NCI-H524 (cell line): ENCODE data around the gene SSR1.

Source experiments
- DNase-seq, 2 experiments: peaks; one replicate each; lab custom pipeline; 2025; lab: John Stamatoyannopoulos, UW

SSR1 gene

GRCh38 chr6:7239590-7239948 lies 73.4 kb downstream of the SSR1 start:
- DNase-seq = no peak

- DNase-seq = peak; percentile 85 to 92
These were observed 74.0 kb downstream of the SSR1 start for GRCh38 chr6:7238900-7239589.

GRCh38 chr6:7238526-7238899 lies 74.5 kb downstream of the SSR1 start:
- DNase-seq = no peak

GRCh38 chr6:7237653-7238188 lies 75.3 kb downstream of the SSR1 start:
- no peak for DNase-seq

GRCh38 chr6:7236306-7237209 lies 76.4 kb downstream of the SSR1 start:
- no peak for DNase-seq

- DNase-seq = no peak
These were observed 77.2 kb downstream of the SSR1 start for GRCh38 chr6:7235712-7236305.

GRCh38 chr6:7234547-7234946 lies 78.5 kb downstream of the SSR1 start:
- no peak for DNase-seq

GRCh38 chr6:7232351-7232750 lies 80.6 kb downstream of the SSR1 start:
- DNase-seq = no peak

- DNase-seq = no peak
These were observed 81.9 kb downstream of the SSR1 start for GRCh38 chr6:7230956-7231713.

GRCh38 chr6:7230327-7230691 lies 82.7 kb downstream of the SSR1 start:
- no peak for DNase-seq

- no peak for DNase-seq
These were observed 83.3 kb downstream of the SSR1 start for GRCh38 chr6:7229376-7230326.

GRCh38 chr6:7228662-7229375 lies 84.2 kb downstream of the SSR1 start:
- no peak for DNase-seq

- DNase-seq = no peak
These were observed 88.3 kb downstream of the SSR1 start for GRCh38 chr6:7224731-7225130.

- no peak for DNase-seq
These were observed 90.8 kb downstream of the SSR1 start for GRCh38 chr6:7222197-7222596.

- DNase-seq = no peak
These were observed 93.7 kb downstream of the SSR1 start for GRCh38 chr6:7219310-7219709.

GRCh38 chr6:7218406-7218988 lies 94.5 kb downstream of the SSR1 start:
- no peak for DNase-seq
